ENCODE data around the gene AAGAB.

- TF ChIP-seq CTCF (IDR thresholded peaks at IDR 0.05; ENCODE audit: insufficient read depth, low read length) (no peak), POLR2AphosphoS5 (IDR thresholded peaks at IDR 0.05; ENCODE audit: low read depth) (no peak), GABPA (IDR thresholded peaks at IDR 0.05; ENCODE audit: low read depth) (no peak), SPI1 (IDR thresholded peaks at IDR 0.05; ENCODE audit: borderline replicate concordance, low read depth) (no peak)
Observed at GRCh38 chr15:67186688-67187087, 67.8 kb downstream of the AAGAB start.

All from HL-60 (cell line).